DMS79 (cell line): ENCODE measurements around the gene ATP1B2.
"Not testable (repeated sequence)": the region's sequence is repeated elsewhere in the genome, so short reads cannot be mapped to it uniquely, and the experiment has no call there.

Experiments used
- DNase-seq: peaks from one replicate; lab custom pipeline; 2025; lab: John Stamatoyannopoulos, UW

The ATP1B2 gene

DNA sequence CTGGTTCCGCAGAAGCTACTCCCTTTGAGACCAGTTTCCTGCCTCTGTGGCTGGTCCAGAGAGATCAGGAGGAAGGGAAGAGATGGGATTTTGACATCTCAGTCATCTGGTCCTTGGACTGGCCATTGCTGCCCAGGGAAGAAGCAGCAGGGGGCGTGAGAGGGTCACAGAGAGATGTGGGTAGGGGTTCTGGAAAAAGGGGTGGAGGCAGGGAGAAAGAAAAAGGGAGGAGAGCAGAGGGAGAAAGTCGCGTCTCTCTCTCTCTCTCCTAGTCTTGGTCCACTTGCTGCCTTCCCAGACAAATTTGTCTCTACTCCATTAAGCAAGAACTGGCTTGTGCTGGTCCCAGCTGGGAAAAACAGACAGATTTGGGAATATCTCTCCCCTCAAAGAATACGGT, 16.3 kb upstream of the ATP1B2 start:
- no peak for DNase-seq

DNA sequence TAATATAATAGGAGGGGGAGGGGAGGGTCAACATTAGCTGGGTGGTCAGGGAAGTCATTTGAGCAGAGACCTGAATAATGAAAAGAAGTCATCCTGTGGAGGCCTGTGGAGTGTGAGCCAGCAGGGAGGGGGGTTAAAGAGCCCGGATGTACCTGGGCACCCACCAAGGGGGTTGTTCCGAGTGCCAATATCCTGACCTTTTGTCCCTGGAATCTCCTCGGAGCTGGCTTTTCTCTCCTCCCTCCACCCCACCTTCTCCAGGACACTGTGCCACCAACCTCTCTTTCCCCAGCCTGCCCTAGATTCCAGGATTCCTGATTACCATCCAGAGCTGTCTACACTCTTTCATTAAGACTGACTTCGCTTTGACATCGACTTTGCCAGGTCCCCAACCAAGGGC, 14.6 kb upstream of the ATP1B2 start:
- DNase-seq = no peak

DNA sequence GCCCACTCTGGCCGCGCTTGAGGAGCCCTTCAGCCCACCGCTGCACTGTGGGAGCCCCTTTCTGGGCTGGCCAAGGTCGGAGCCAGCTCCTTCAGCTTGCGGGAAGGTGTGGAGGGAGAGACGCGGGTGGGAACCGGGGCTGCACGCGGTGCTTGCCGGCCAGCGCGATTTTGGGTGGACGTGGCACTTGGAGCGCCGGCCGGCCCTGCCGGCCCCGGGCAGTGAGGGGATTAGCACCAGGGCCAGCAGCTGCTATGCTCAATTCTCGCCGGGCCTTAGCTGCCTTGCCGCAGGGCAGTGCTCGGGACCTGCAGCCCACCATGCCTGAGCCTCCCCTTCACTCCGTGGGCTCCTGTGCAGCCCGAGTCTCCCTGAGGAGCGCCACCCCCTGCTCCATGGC, 9.9 kb upstream of the ATP1B2 start:
- DNase-seq = no peak

DNA sequence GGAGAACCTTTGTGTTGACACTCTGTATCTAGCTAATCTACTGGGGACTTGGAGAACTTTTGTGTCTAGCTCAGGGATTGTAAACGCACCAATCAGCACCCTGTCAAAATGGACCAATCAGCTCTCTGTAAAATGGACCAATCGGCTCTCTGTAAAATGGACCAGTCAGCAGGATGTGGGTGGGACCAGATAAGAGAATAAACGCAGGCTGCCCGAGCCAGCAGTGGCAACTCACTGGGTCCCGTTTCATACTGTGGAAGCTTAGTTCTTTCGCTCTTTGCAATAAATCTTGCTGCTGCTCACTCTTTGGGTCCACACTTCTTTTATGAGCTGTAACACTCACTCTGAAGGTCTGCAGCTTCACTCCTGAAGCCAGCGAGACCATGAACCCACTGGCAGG, 9.1 kb upstream of the ATP1B2 start:
- not testable (repeated sequence) for DNase-seq

DNA sequence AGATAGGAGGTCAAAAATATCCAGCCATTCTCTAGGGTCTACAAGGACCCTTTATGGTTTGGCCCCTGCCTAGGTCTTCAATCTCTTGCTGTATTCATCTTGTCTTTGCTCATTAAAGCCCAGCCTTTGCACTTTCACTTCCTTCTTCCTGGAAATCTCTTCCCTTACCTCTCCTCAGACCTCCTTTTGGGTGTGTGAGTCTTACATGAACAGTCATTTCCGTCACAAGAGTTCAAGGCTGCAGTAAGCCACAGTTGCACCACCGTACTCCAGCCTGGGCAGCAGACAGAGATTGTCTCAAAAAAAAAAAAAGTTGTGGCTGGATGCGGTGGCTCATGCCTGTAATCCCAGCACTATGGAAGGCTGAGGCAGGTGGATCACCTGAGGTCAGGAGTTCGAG, 6.0 kb upstream of the ATP1B2 start:
- DNase-seq = no peak

DNA sequence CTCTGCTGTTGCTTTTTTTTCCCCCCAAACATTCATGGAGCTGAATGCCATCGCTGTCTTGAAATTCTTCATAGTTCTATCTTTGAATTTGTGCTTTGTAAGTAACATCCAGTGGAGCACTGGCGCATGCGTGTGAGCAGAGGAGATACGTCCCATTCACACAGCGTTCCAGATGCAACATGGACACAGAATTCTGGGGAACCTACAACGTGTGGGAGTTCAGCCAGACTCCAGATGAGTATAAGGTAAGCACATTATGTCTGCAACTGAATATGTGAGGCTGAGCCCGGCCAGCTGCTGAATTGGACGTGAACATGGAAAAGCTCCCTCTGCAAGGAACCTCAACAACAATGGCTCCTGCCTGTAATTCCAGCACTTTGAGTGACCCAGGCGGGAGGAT, 4.3 kb upstream of the ATP1B2 start:
- no peak for DNase-seq

DNA sequence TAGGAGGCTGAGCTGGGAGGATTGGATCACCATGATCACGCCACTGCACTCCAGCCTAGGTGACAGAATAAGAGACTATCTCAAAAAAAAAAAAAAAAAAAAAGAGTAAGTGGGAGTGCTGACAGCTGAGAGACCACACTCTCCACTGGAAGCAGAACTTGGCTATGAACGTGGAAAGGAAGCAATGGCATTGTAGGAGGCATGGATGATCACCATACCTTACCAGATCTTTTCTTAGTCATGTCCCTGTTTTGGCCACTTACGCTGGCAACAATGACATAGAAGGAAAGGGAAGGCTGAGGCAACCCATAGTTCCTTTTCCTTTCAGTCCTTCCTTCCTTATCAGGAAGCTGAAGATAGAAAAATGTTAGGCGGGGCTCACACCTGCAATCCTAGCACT, 3.7 kb upstream of the ATP1B2 start:
- no peak for DNase-seq

DNA sequence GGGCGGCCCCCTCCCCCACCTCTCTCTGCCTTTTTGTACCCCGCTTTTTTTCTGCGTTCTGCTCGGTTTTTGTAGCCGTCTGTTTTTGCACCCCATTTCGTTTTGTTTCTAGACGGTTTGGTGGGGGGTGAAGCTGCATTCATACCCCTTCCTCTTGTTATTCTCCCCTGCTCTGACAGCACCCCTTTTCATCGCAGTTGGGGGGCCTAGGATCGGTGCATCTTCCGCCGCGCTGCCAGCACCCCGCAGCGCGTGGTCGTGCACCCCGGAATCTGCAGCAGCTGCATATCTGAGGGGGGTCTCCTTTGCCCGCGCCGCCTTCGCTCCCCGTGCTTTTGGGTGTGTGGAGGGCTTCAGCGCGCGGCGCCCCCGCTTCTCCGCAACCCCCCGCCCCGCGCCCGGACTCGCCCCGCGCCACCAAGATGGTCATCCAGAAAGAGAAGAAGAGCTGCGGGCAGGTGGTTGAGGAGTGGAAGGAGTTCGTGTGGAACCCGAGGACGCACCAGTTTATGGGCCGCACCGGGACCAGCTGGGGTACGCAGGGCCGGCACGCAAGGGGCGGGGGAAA, 455 bp downstream of the ATP1B2 start:
- no peak for DNase-seq

DNA sequence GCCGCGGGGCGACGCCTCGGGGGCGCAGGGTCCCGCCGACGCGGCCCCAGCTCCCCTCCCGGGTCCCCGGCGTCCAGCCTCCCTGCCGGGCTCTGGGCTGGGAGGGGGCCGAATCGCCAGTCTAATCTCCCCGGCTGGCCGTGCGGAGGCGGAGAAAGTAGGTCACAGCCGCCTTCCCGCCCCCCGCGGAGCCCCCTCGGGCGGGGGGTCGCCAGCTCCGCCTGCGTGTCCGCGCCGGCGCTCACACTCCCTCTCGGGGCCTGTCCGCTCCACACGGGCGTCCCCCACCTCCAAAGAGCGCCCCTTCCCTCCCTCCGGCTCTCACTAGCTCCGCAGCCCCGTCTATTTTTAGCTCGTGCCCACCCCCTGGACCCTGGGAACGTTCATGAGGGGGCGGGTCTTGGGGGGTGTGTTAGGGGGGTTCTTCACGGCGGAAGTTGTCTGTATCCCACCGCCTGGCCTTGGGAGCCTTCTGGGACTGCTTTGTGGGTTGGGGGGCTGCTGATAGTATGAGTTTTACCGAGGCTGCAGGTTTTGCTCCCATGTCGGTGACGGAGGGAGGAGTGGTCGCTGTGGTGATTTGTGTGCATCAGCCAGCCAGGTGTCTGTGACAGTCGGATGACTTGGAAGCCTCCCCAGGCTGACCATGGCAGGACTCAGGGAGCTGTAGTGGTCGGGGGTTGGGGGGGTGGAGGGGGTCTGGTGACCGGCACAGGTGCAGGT, 1.1 kb downstream of the ATP1B2 start:
- DNase-seq = no peak

DNA sequence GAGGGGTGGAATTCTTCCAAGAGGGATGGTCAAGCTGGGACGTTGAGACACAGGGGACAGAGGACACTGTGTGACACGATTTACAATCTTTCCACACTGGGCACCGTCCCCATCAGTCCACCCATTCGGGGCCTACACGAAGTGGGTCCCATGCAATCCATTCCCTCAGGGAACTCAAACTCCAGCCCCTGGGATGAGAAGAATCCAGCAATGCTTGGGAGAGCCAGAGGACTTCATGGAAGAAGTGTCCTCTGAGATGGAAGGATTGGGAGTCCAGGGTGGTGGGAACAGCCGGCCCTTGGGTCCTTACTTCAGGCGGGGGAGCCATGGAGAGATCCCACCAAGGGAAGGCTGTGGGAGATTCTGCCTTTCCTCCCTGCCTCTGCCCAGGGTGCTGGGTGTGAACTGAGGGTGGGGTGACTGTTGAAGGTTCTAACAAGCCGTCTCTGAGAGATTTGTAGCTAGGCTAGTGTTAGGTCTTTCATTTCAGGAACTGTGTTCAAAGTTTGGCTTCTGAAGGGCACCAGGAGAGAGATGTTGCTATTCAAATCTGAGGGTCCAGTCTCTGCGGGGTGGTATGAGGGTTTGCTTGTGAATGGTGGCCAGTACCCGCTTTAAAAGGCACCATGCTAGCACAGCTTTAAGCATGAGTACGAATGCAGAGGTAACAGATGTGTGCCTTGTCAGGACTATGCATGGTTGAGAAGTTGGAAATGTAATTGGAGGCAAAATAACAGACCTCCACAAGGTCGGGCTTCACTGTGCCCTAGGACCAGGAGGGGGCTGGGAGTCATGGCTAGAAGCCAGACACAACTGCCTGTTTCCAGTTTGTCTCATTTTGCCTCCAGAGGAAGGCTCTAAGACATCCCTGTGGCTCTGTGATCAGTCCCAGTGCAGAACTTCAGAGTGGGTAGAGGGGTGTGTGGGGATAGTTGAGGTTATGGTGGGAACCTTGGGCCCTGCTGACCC, 1.9 kb downstream of the ATP1B2 start:
- no peak for DNase-seq

DNA sequence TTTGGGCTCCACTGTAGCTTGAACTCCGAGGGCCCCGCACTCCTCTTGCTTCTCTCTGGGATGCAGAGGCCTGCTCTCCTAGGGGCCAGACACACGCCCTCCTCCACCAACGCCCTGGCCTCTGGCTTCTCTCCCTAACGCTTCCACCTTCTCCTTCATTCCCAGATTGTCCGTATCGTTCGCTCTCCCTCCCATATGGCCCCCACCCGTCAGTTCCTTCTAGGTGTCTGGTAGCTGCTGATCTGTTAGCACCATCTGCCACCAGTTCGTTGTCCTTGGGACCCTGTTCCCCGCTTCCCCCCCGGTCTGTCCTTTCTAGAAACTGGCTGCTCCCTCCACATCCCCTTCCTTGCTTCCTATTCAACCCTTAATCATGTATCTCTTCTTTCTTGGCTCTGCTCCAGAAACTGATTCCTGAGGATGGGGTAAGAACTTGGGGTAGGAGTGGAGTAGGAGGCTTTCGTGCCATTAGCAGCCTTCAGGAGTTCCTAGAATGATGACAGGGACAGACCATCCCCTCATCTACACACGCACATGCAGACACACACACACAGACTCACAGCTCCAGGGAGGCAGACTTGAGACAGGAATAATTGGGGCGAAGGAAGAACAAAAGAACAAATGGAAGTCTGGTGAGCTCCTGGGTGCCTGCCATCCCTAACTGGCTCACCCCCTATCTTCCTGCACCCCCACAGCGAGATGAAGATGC, 4.3 kb downstream of the ATP1B2 start:
- DNase-seq = no peak

DNA sequence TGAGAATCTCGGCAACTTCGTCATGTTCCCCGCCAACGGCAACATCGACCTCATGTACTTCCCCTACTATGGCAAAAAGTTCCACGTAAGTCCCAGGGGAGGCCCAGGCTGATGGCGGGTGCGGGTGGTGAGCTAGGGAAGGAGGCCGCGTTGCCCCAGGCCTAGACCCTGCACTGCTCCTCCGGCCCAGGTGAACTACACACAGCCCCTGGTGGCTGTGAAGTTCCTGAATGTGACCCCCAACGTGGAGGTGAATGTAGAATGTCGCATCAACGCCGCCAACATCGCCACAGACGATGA, 4.8 kb downstream of the ATP1B2 start:
- no peak for DNase-seq

DNA sequence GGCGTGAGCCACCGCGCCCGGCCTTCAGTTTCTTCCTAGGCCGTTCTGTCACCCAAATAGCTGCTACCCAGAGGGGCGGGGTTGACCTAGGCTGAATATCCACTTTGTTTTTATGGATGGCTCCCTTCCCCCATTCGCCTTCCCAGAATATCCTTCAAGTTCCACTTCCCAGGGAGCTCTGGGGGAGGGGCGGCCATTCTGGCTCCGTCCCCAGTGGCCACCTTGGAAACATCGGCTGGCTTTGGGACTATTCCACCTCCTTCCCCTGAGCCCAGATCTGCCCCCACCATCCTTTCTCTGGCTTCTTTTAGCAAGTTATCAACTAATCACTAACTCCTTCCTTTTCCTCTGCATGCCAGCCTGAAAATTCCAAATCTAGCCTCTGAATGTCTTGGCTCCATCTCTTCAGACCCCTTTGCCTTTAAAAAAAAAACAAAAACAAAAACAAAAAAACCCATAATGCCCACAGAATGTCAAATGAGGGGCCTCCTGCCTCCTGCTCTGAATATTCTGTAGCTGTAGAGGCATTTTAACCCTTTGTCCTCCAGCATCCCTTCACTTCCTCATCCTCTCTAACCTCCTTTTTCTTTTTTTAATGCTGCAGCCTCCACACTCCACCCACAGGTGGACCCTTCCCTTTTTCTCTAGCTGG, 6.4 kb downstream of the ATP1B2 start:
- no peak for DNase-seq

DNA sequence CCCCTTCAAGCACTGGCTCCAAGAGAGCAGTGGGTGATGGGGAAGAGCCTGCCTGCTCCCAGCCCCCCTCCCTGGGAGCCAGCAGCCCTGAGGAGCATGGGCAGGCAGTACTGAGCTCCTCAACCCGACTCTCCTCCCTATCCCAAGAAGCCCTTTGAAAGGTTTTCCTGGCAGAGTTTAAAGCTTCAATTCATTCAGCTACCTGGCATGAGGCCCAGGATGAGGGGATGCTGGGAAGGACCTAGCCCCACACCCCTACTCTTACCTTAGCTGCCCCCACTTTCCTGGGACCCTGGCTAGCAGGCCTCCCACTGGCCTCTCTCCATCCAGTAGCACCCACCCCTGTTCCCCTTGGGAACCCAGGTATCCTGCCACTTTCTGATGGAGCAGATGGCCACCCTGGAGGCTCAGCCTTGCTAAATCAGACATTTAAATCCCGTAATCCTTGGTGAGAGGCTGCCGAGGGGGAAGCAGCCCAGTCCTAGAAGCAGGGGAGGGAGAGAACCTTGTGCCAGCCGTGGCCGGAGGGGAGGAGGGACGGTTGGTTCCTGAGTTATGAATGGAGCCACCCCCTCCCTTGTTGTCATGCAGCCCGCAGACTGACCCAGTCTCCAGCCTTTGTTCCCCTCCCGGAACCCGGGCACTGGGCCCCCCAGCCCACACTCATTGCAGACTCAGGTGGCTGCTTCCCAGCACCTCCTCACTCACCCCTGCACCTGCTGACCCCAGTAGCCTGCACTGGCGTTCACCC, 17.1 kb downstream of the ATP1B2 start:
- DNase-seq = no peak

DNA sequence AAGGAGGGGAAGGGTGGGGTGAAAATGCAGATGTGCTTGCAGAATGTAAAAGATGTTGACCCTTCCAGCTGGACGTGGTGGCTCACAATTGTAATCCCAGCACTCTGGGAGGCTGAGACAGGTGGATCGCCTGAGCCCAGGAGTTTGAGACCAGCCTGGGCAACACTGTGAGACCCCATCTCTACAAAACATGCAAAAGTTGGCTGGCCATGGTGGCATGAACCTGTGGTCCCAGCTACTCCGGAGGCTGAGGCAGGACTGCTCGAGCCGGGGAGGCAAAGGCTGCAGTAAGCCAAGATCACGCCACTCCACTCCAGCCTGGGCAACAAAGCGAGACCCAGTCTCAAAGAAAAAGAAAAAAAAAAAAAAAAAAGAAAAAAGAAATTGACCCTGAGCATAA, 17.8 kb downstream of the ATP1B2 start:
- DNase-seq = no peak

DNA sequence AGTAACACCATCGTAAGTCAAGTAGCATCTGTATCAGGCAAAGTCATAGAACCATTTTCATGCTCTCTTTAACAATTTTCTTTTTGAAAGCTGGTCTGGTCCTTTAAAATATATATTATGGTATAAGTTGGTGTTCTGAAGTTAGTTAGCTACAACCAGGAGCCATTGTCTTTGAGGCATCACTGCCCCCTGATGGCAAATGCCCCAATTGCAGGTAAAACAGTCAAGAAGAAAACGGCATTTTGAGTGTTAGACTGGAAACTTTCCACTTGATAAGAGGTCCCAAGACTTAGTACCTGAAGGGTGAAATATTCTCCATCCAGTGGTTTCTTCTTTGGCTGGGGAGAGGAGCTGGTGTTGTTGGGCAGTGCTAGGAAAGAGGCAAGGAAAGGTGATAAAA, 22.5 kb downstream of the ATP1B2 start:
- no peak for DNase-seq

DNA sequence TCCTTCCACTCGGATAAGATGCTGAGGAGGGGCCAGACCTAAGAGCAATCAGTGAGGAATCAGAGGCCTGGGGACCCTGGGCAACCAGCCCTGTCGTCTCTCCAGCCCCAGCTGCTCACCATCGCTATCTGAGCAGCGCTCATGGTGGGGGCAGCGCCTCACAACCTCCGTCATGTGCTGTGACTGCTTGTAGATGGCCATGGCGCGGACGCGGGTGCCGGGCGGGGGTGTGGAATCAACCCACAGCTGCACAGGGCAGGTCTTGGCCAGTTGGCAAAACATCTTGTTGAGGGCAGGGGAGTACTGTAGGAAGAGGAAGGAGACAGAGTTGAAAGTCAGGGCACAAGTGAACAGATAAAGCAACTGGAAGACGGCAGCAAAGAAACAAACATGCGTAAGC, 24.2 kb downstream of the ATP1B2 start:
- DNase-seq = no peak

DNA sequence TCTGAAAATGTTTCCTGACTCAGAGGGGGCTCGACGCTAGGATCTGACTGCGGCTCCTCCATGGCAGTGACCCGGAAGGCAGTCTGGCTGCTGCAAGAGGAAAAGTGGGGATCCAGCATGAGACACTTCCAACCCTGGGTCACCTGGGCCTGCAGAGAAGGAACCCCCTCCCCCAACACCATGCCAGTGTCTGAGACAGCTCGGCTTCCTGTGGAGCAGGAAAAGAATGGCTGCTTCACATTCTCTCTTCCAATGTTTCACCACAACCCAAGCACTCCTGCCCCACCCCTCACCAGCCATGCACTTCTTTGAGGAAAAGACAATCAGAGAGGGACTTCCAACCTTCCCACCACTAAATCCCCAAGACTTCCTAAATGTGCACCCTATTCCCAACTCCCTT, 25.8 kb downstream of the ATP1B2 start:
- no peak for DNase-seq

DNA sequence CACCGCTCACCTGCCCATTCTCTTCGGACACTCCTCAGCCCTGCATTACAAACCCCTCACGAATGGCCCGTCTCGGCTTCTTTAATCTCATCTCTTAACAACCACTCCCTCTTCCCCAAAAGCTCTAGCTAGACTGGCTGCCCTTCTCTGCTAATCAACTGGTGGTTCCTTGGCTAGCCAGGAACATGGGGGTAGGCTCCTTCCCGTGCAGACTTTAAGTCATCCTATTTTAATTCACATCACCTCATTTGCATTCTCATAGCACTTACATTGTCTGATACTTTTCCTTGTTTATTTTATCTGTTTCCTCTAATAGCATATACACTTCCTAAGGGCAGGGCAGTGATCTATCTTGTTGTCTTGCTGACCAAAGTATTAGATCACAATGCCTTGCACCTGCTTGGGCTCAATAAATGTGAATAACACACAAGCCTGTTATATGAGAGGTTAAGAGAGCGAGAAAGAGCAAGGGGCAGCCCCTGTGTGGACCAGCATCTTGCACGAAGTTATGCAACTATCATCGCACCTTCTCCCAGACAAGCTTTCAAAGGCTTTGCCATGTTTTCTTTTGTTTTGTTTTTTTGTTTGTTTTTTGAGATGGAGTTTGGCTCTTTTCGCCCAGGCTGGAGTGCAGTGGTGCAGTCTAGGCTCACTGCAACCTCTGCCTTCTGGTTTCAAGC, 26.8 kb downstream of the ATP1B2 start:
- no peak for DNase-seq

DNA sequence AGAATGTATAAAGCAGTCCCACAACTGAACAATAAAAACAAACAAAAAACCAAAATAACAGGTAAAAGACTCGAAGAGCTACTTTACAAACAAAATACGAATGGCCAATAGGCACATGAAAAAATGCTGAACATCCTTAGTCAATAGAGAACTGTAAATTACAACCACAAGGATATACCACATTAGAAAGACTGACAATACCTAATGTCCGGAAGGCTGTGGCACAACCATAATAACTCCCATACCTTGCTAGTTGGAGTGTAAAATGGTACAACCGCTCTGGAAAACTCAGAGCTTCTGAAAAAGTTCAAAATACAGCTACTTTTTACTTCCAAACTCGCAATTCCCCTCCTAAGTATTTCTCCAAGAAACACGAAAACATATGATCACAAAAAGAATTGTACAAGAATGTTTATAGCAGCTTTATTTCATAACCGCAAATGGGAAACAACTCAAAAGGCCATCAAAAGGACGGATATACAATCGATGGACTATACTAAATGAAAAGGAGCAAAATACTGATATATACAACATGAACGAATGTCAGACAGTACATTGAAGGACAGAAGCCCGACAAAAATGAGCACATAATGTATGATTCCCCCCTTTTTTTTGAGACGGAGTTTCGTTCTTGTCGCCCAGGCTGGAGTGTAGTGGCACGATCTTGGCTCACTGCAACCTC, 34.3 kb downstream of the ATP1B2 start:
- no peak for DNase-seq
